ENCODE results near the gene TP53.

DNA sequence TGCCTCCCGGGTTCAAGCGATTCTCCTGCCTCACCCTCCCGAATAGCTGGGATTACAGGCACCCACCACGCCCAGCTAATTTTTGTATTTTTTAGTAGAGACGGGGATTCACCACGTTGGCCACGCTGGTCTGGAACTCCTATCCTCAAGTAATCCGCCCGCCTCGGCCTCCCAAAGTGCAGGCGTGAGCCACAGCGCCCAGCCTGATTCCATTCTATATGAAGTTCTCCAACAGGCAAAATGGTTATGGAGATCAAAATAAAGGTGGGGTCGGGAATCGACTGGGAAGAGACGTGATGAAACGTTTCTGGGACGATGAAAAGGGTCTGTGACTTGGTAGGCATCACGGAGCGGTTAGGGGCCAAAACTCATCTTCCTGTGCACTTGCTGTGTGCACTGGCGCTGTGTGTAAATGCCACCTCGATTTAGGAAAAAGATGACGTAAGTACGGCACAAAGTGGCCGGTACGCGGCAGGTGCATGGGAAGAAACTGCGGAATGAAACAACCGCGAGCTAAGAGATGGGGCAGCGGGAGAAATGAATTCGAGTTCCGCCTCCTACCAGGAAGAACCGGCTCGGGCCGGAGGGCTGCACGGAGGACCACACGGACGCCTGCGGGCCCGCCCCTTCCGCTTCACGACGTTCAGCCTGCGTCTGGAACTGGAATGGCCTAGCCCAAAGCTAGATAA lies 1.6 kb downstream of the TP53 start:
- TF ChIP-seq GATA2 (IDR thresholded peaks at IDR 0.05; ENCODE audit: low read depth, low read length), result no peak; the same call in 1 of the 2 replicates
- TF ChIP-seq GATA3 (IDR thresholded peaks at IDR 0.05; ENCODE audit: low read depth, low read length), result no peak
